Esophagus squamous epithelium (tissue), 4 donors: Measurements from ENCODE around the gene GLIS1.

ENCODE experiments used
- POLR2A ChIP-seq, 4 donors: fragments of 450-650 bp; IDR thresholded peaks; one replicate each; pipeline ENCODE4 v1.6.1; 2017; ENCODE audit warnings: antibody characterized with exemption in 4 of 4, mild to moderate bottlenecking in 4 of 4, moderate library complexity in 3 of 4
- TF ChIP-seq, protein P1 (sequence below), 6 experiments: fragments of 450-650 bp in 4 of 6; fragments of 200-600 bp in 2 of 6; sonication (generic) in 2 of 6; IDR thresholded peaks; one replicate each; pipeline ENCODE4 v1.5.1; 2016 to 2019; ENCODE audit warnings: antibody characterized with exemption in 6 of 6, mild to moderate bottlenecking in 4 of 6, moderate library complexity in 4 of 6

DNA sequence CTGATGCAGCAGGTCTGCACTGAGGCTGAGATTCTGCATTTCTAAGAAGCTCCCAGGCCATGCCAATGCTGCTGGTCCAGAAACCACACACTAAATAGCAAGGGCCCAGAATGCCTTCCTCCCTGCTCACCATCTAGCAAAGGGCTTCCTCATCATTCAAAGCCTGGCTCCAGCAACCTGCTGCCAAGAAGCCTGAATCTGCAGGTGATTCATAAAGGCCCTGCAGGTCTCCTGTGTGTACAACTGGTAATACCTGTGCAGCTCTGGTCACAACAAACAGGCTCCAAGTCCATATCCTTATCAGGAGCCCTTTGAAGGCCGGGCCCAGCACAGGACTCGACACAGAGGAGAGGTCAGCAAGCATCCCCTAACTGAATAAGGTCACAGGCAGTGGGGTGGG, 26.7 kb downstream of the GLIS1 start:
- TF ChIP-seq, protein P1, sequence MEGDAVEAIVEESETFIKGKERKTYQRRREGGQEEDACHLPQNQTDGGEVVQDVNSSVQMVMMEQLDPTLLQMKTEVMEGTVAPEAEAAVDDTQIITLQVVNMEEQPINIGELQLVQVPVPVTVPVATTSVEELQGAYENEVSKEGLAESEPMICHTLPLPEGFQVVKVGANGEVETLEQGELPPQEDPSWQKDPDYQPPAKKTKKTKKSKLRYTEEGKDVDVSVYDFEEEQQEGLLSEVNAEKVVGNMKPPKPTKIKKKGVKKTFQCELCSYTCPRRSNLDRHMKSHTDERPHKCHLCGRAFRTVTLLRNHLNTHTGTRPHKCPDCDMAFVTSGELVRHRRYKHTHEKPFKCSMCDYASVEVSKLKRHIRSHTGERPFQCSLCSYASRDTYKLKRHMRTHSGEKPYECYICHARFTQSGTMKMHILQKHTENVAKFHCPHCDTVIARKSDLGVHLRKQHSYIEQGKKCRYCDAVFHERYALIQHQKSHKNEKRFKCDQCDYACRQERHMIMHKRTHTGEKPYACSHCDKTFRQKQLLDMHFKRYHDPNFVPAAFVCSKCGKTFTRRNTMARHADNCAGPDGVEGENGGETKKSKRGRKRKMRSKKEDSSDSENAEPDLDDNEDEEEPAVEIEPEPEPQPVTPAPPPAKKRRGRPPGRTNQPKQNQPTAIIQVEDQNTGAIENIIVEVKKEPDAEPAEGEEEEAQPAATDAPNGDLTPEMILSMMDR (IDR thresholded peaks at IDR 0.05), result no peak
- TF ChIP-seq POLR2A (IDR thresholded peaks at IDR 0.05), result no peak
